CD4-positive, alpha-beta memory T cell (primary cell): ENCODE measurements around the gene PTPRD. TPM values are rescaled to one million over a fixed set of nuclear protein-coding genes. Genes with fewer than 3 reads are reported as not detected.
A peak's percentile ranks its signal among the peaks of the same experiment; 100 is the strongest.

Source experiments
- CTCF ChIA-PET: fragments of 350-600 bp; sonication (Branson Sonifier 250); formaldehyde crosslinking; loops from one replicate; lab custom pipeline; 2021; ENCODE audit warnings: inconsistent platforms; ENCODE audit not compliant: partially characterized antibody; lab: Charles Lee
- POLR2A ChIA-PET: fragments of 350-600 bp; sonication (Branson Sonifier 250); formaldehyde crosslinking; loops from one replicate; lab custom pipeline; 2021; ENCODE audit not compliant: partially characterized antibody; lab: Charles Lee
- DNase-seq, 5 donors: peaks; one replicate each; pipeline versions ENCODE4 v3.0.0 to v3.0.0-alpha.2; 2020 to 2022; ENCODE audit warnings: mixed read lengths in 1 of 5
- H3K27ac ChIP-seq: one replicate; pipeline ENCODE4 v1.7.0; 2013; ENCODE audit warnings: low read depth, low read length
- H3K27me3 ChIP-seq: 2 replicates; pipeline ENCODE4 v1.7.0; 2013; ENCODE audit warnings: mild to moderate bottlenecking, low read length, moderate library complexity; ENCODE audit not compliant: insufficient read depth
- H3K36me3 ChIP-seq: 2 replicates; pipeline ENCODE4 v1.7.0; 2013; ENCODE audit warnings: mild to moderate bottlenecking, low read length, moderate library complexity; ENCODE audit not compliant: insufficient read depth
- H3K4me1 ChIP-seq: 2 replicates; pipeline ENCODE4 v1.7.0; 2013; ENCODE audit warnings: mild to moderate bottlenecking, low read length, moderate library complexity; ENCODE audit not compliant: insufficient read depth
- H3K4me3 ChIP-seq, 2 donors: one replicate each; pipeline ENCODE4 v1.7.0; 2013; ENCODE audit warnings: low read length in 2 of 2, mild to moderate bottlenecking in 1 of 2
- H3K9me3 ChIP-seq, 2 donors: one replicate each; pipeline ENCODE4 v1.7.0; 2013; ENCODE audit warnings: low read length in 2 of 2, control low read depth in 1 of 2; ENCODE audit not compliant: control insufficient read depth in 1 of 2
- H3K27ac Mint-ChIP-seq, 7 donors: one replicate each; pipeline ENCODE4 v1.8.0; 2020 to 2021; ENCODE audit warnings: mixed read lengths in 7 of 7, mild to moderate bottlenecking in 6 of 7, inconsistent platforms in 3 of 7, moderate library complexity in 3 of 7
- H3K27me3 Mint-ChIP-seq, 2 donors: one replicate each; pipeline ENCODE4 v1.8.0; 2020 to 2021; ENCODE audit warnings: mixed read lengths in 2 of 2
- H3K36me3 Mint-ChIP-seq, 2 donors: one replicate each; pipeline ENCODE4 v1.8.0; 2020 to 2021; ENCODE audit warnings: mixed read lengths in 2 of 2, inconsistent platforms in 1 of 2, mild to moderate bottlenecking in 1 of 2
- H3K4me1 Mint-ChIP-seq, 4 donors: one replicate each; pipeline ENCODE4 v1.8.0; 2020 to 2021; ENCODE audit warnings: mixed read lengths in 4 of 4, mild to moderate bottlenecking in 1 of 4
- H3K4me3 Mint-ChIP-seq, 8 donors: one replicate each; pipeline ENCODE4 v1.8.0; 2020 to 2021; ENCODE audit warnings: mixed read lengths in 8 of 8, mild to moderate bottlenecking in 7 of 8, moderate library complexity in 6 of 8, inconsistent platforms in 3 of 8
- H3K9me3 Mint-ChIP-seq, 8 donors: one replicate each; pipeline ENCODE4 v1.8.0; 2020 to 2021; ENCODE audit warnings: mixed read lengths in 8 of 8, mild to moderate bottlenecking in 5 of 8, inconsistent platforms in 3 of 8, moderate library complexity in 1 of 8
- intact Hi-C: fragments of 100-400 bp; cut with micrococcal nuclease; formaldehyde crosslinking; loops from one replicate; pipeline ENCODE4 v1.15.1; 2023
- polyA plus RNA-seq, 2 donors: library from polyadenylated mRNA; unstranded; fragments of 300-500 nt; fragmentation: Illumina TruSeq; gene quantifications; one replicate each; pipeline ENCODE4 v1.2.3, GENCODE V29; 2021
- total RNA-seq, 2 experiments: library from RNA; stranded (reverse); gene quantifications; one replicate each; pipeline ENCODE4 v1.2.3, GENCODE V29; 2021

Gene PTPRD
- total and polyA plus RNA-seq, 4 experiments from 2014 or later: not detected

- Mint-ChIP-seq H3K27ac (no peak overlapping the region), H3K9me3 (peaks cover 0 to 4% (median 0%) of the 10 kb centered on the region in 8 donors), H3K36me3 (no peaks in the 10 kb centered on the region), H3K4me3 (no peak overlapping the region), H3K27me3 (no peaks in the 10 kb centered on the region), H3K4me1 (no peaks in the 10 kb centered on the region)
- intact Hi-C loops: loop anchor here (10.0 kb wide), 1 partner anchor 68 kb away; no protein-coding TSS in a partner anchor
- ChIA-PET CTCF (no interaction called here), POLR2A (no interaction called here)
- no peaks in the 10 kb centered on the region for H3K4me1 ChIP-seq
- no peaks in the 10 kb centered on the region for H3K9me3 ChIP-seq
- H3K4me3 ChIP-seq: no peak overlapping the region
- no peaks in the 10 kb centered on the region for H3K27me3 ChIP-seq
- no peak for DNase-seq
- no peak overlapping the region for H3K27ac ChIP-seq
- H3K36me3 ChIP-seq: no peaks in the 10 kb centered on the region
Observed at GRCh38 chr9:9792144-9792857, 820.5 kb downstream of the PTPRD start.

DNA sequence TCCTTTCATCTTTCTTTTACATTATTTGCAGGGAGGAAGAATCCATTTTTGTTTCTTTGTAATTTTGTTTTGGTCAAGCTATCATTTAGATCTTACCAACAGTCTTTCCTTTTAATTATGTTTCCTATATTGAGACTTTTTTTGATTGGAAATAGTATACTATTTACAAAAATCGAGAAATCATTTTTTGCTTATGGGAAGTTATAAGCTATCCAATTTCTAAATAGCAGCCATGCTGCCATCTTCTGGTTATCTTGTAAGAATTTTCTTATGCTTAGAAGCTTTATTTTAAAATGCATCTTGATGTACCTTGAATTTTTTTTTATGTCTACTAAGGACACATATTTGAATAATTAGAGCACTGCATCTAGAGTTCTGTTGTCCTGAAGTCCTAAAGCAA, 821.2 kb downstream of the PTPRD start:
- no peaks in the 10 kb centered on the region for H3K27me3 Mint-ChIP-seq
- Histone ChIP-seq H3K4me3 (no peak overlapping the region), H3K4me1 (no peaks in the 10 kb centered on the region), H3K27ac (no peak overlapping the region), H3K27me3 (no peaks in the 10 kb centered on the region), H3K36me3 (no peaks in the 10 kb centered on the region), H3K9me3 (no peaks in the 10 kb centered on the region)
- intact Hi-C loops: loop anchor here (10.0 kb wide), 1 partner anchor 67 kb away; no protein-coding TSS in a partner anchor
- no peaks in the 10 kb centered on the region for H3K36me3 Mint-ChIP-seq
- no peak overlapping the region for H3K4me3 Mint-ChIP-seq
- DNase-seq: no peak
- H3K27ac Mint-ChIP-seq: no peak overlapping the region
- no peaks in the 10 kb centered on the region for H3K4me1 Mint-ChIP-seq
- peaks cover 0 to 2% (median 0%) of the 10 kb centered on the region in 8 donors for H3K9me3 Mint-ChIP-seq
- ChIA-PET CTCF (no interaction called here), POLR2A (no interaction called here)

GRCh38 chr9:9790216-9790872, 822.5 kb downstream of the PTPRD start:
- Histone ChIP-seq H3K27ac (no peak overlapping the region), H3K36me3 (no peaks in the 10 kb centered on the region), H3K27me3 (no peaks in the 10 kb centered on the region), H3K9me3 (no peaks in the 10 kb centered on the region), H3K4me1 (no peaks in the 10 kb centered on the region), H3K4me3 (no peak overlapping the region)
- H3K27me3 Mint-ChIP-seq: no peaks in the 10 kb centered on the region
- DNase-seq: no peak
- no peaks in the 10 kb centered on the region for H3K36me3 Mint-ChIP-seq
- no peak overlapping the region for H3K27ac Mint-ChIP-seq
- H3K9me3 Mint-ChIP-seq: peaks cover 0 to 2% (median 0%) of the 10 kb centered on the region in 8 donors
- POLR2A ChIA-PET: no interaction called here
- no peaks in the 10 kb centered on the region for H3K4me1 Mint-ChIP-seq
- intact Hi-C loops: loop anchor here (10.0 kb wide), 1 partner anchor 66 kb away; no protein-coding TSS in a partner anchor
- CTCF ChIA-PET: interaction anchor here (0.7 kb wide), 1 partner anchor 1405 kb away, joined by 4 read pairs; no protein-coding TSS in a partner anchor
- H3K4me3 Mint-ChIP-seq: no peak overlapping the region

GRCh38 chr9:9783711-9784110, 829.1 kb downstream of the PTPRD start:
- H3K4me1 Mint-ChIP-seq: no peaks in the 10 kb centered on the region

GRCh38 chr9:9783211-9783610, 829.6 kb downstream of the PTPRD start:
- intact Hi-C loops: no loop called here
- no peaks in the 10 kb centered on the region for H3K9me3 ChIP-seq
- CTCF ChIA-PET: no interaction called here

More at GRCh38 chr9:9783711-9784110, 829.1 kb downstream of the PTPRD start:
- intact Hi-C loops: no loop called here
- ChIA-PET CTCF (no interaction called here), POLR2A (interaction anchor here (0.7 kb wide), 1 partner anchor 61 kb away, joined by 3 read pairs; no protein-coding TSS in a partner anchor)
- Histone ChIP-seq H3K27ac (no peak overlapping the region), H3K4me3 (no peak overlapping the region), H3K36me3 (no peaks in the 10 kb centered on the region), H3K4me1 (no peaks in the 10 kb centered on the region), H3K9me3 (no peaks in the 10 kb centered on the region), H3K27me3 (no peaks in the 10 kb centered on the region)
- H3K27me3 Mint-ChIP-seq: no peaks in the 10 kb centered on the region
- H3K4me3 Mint-ChIP-seq: no peak overlapping the region
- H3K36me3 Mint-ChIP-seq: no peaks in the 10 kb centered on the region
- no peak for DNase-seq
- H3K27ac Mint-ChIP-seq: no peak overlapping the region
- peaks cover 0 to 6% (median under 1%) of the 10 kb centered on the region in 8 donors for H3K9me3 Mint-ChIP-seq

GRCh38 chr9:9778293-9778692, 834.5 kb downstream of the PTPRD start:
- no peaks in the 10 kb centered on the region for H3K9me3 ChIP-seq
- H3K4me1 ChIP-seq: no peaks in the 10 kb centered on the region
- H3K4me3 ChIP-seq: no peak overlapping the region
- Mint-ChIP-seq H3K27ac (peak overlapping the region in 1 of 7 donors; percentile 67), H3K4me3 (no peak overlapping the region), H3K9me3 (peaks cover 0 to 9% (median 7%) of the 10 kb centered on the region in 8 donors), H3K4me1 (no peaks in the 10 kb centered on the region), H3K27me3 (no peaks in the 10 kb centered on the region), H3K36me3 (no peaks in the 10 kb centered on the region)
- H3K36me3 ChIP-seq: no peaks in the 10 kb centered on the region
- no peak for DNase-seq
- intact Hi-C loops: no loop called here
- ChIA-PET POLR2A (no interaction called here), CTCF (no interaction called here)
- no peaks in the 10 kb centered on the region for H3K27me3 ChIP-seq
- no peak overlapping the region for H3K27ac ChIP-seq

More at GRCh38 chr9:9783211-9783610, 829.6 kb downstream of the PTPRD start:
- H3K4me1 Mint-ChIP-seq: no peaks in the 10 kb centered on the region
- H3K36me3 ChIP-seq: no peaks in the 10 kb centered on the region
- no peak for DNase-seq
- H3K36me3 Mint-ChIP-seq: no peaks in the 10 kb centered on the region
- no peak overlapping the region for H3K27ac Mint-ChIP-seq
- no peak overlapping the region for H3K27ac ChIP-seq
- no peaks in the 10 kb centered on the region for H3K4me1 ChIP-seq
- POLR2A ChIA-PET: no interaction called here
- H3K9me3 Mint-ChIP-seq: peaks cover 0 to 6% (median 0%) of the 10 kb centered on the region in 8 donors
- no peaks in the 10 kb centered on the region for H3K27me3 ChIP-seq
- no peaks in the 10 kb centered on the region for H3K27me3 Mint-ChIP-seq
- no peak overlapping the region for H3K4me3 Mint-ChIP-seq
- H3K4me3 ChIP-seq: no peak overlapping the region

DNA sequence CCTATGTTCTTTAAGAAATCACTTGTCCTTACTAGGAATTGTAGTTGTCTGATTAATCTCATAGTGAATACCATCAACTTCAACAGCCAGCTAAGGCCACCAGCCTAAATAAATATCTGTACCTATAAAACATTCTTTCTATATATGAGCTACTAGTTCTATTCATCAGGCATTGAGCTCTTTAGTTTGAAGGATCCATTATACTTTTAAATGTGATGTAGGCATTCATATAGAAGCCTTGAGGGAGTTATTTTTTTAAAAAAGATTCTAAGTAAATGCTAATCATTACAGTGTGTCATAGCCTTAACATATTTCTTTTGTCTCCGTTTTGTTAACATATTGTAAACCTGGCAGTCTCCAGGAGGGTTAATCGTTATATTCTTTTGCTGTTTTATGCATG, 838.3 kb downstream of the PTPRD start:
- Mint-ChIP-seq H3K27me3 (no peaks in the 10 kb centered on the region), H3K4me3 (no peak overlapping the region), H3K9me3 (peaks cover 2 to 11% (median 4%) of the 10 kb centered on the region in 8 donors), H3K27ac (no peak overlapping the region), H3K36me3 (no peaks in the 10 kb centered on the region), H3K4me1 (no peaks in the 10 kb centered on the region)
- intact Hi-C loops: no loop called here
- no peaks in the 10 kb centered on the region for H3K4me1 ChIP-seq
- no peaks in the 10 kb centered on the region for H3K36me3 ChIP-seq
- H3K9me3 ChIP-seq: no peaks in the 10 kb centered on the region
- DNase-seq: no peak
- no peaks in the 10 kb centered on the region for H3K27me3 ChIP-seq
- no peak overlapping the region for H3K4me3 ChIP-seq
- CTCF ChIA-PET: no interaction called here
- POLR2A ChIA-PET: no interaction called here
- no peak overlapping the region for H3K27ac ChIP-seq
